Left ventricle myocardium superior (tissue), 1 donor: ENCODE measurements around the gene OR2W1. TPM values are rescaled to one million over a fixed set of nuclear protein-coding genes. Genes with fewer than 3 reads are reported as not detected.

Source experiments
- ATAC-seq: fragments of 200-7000 bp; cut with Tn5 transposase; one replicate; pipeline ENCODE4 v1.9.1; 2020; ENCODE audit warnings: mild to moderate bottlenecking, moderate library complexity
- DNase-seq: peaks from one replicate; pipeline ENCODE4 v3.0.0-alpha.2; 2020
- intact Hi-C: fragments of 100-400 bp; cut with micrococcal nuclease; formaldehyde crosslinking; loops from one replicate; pipeline ENCODE4 v1.11.0; 2022
- total RNA-seq: library from RNA; stranded (reverse); fragmentation: NEBNext Ultra II Directional; extraction: Animal tissue kit (Norgen Biotek cat#: 25700); gene quantifications from one replicate; pipeline ENCODE4 v1.2.1, GENCODE V29; 2021
- donor health status: DM: no; HTN: yes; CAD: no; lungs with severe emphysema.

Gene OR2W1
- total RNA-seq, 1 donor from 2014 or later: not detected

GRCh38 chr6:29008089-29008488 lies 36.9 kb downstream of the OR2W1 start:
- DNase-seq (no peak), ATAC-seq (no peak)
- intact Hi-C loops: no loop called here

- ATAC-seq (peak; percentile 96), DNase-seq (peak; percentile 61)
- intact Hi-C loops: no loop called here
Observed at GRCh38 chr6:29005183-29005885, 39.6 kb downstream of the OR2W1 start, which contains the start of gene ZNF311. TSS of gene ZNF311 (minus strand) at chr6:29005315. CDS start at chr6:29003954, 1,361 bp downstream.

GRCh38 chr6:28996844-28997510 lies 48.0 kb downstream of the OR2W1 start:
- ATAC-seq (no peak), DNase-seq (no peak)
- intact Hi-C loops: no loop called here

GRCh38 chr6:28995093-28995650 lies 49.8 kb downstream of the OR2W1 start:
- DNase-seq (no peak), ATAC-seq (no peak)
- intact Hi-C loops: no loop called here

Other genes starting within 250 kb of the OR2W1 start
- gene TRIM27, start 121.2 kb downstream of the OR2W1 start, total RNA-seq: 19.2 TPM
- 0.30 TPM for gene ZNF311, start 39.9 kb downstream of the OR2W1 start, total RNA-seq
- not detected for gene OR2B3, start 42.1 kb upstream of the OR2W1 start, total RNA-seq
- gene OR2J1, start 54.3 kb upstream of the OR2W1 start, total RNA-seq: not detected
- gene OR2J3, start 62.9 kb upstream of the OR2W1 start, total RNA-seq: not detected
- gene OR2J2, start 125.7 kb upstream of the OR2W1 start, total RNA-seq: not detected